CD4-positive, CD25-positive, alpha-beta regulatory T cell (primary cell): ENCODE results near the gene HSPBAP1. TPM values are rescaled to one million over a fixed set of nuclear protein-coding genes. Genes with fewer than 3 reads are reported as not detected.
A peak's percentile ranks its signal among the peaks of the same experiment; 100 is the strongest.

Experiments used
- ATAC-seq, 2 donors: fragments of 150-1000 bp; cut with Tn5 transposase; one replicate each; pipeline ENCODE4 v1.10.0; 2021; ENCODE audit warnings: low read depth in 2 of 2, moderate number of reproducible peaks in 2 of 2, moderate library complexity in 1 of 2
- DNase-seq, 3 donors: peaks; one replicate each; pipeline versions ENCODE4 v3.0.0 to v3.0.0-alpha.2; 2012 to 2022; ENCODE audit warnings: mixed read lengths in 1 of 3
- H3K27ac ChIP-seq: one replicate; pipeline ENCODE4 v1.7.0; 2013; ENCODE audit warnings: mild to moderate bottlenecking, low read length; ENCODE audit not compliant: insufficient read depth, poor library complexity, severe bottlenecking
- H3K27me3 ChIP-seq: one replicate; pipeline ENCODE4 v1.7.0; 2013; ENCODE audit warnings: low read length; ENCODE audit not compliant: control insufficient read depth, insufficient read depth
- H3K36me3 ChIP-seq: one replicate; pipeline ENCODE4 v1.7.0; 2013; ENCODE audit warnings: mild to moderate bottlenecking, low read length, moderate library complexity; ENCODE audit not compliant: control insufficient read depth, insufficient read depth
- H3K4me1 ChIP-seq: 2 replicates; pipeline ENCODE4 v1.7.0; 2013; ENCODE audit warnings: mild to moderate bottlenecking, low read length; ENCODE audit not compliant: insufficient read depth, control insufficient read depth, poor library complexity, severe bottlenecking
- H3K4me3 ChIP-seq: one replicate; pipeline ENCODE4 v1.7.0; 2013; ENCODE audit warnings: low read depth, mild to moderate bottlenecking, low read length, moderate library complexity
- H3K9me3 ChIP-seq, 2 experiments: 1 replicate in 1 of 2; 2 replicates in 1 of 2; pipeline ENCODE4 v1.7.0; 2013; ENCODE audit warnings: low read length in 2 of 2, mild to moderate bottlenecking in 1 of 2, moderate library complexity in 1 of 2; ENCODE audit not compliant: control insufficient read depth in 2 of 2
- H3K27ac Mint-ChIP-seq, 3 donors: one replicate each; pipeline ENCODE4 v1.8.0; 2020 to 2022; ENCODE audit warnings: mild to moderate bottlenecking in 3 of 3, mixed read lengths in 3 of 3, moderate library complexity in 2 of 3
- H3K27me3 Mint-ChIP-seq: one replicate; pipeline ENCODE4 v1.8.0; 2022; ENCODE audit warnings: mild to moderate bottlenecking, mixed read lengths
- H3K36me3 Mint-ChIP-seq: one replicate; pipeline ENCODE4 v1.8.0; 2020; ENCODE audit warnings: mixed read lengths
- H3K4me1 Mint-ChIP-seq, 4 donors: one replicate each; pipeline ENCODE4 v1.8.0; 2020 to 2022; ENCODE audit warnings: mixed read lengths in 4 of 4, mild to moderate bottlenecking in 1 of 4
- H3K4me3 Mint-ChIP-seq, 4 donors: one replicate each; pipeline ENCODE4 v1.8.0; 2020 to 2022; ENCODE audit warnings: mild to moderate bottlenecking in 4 of 4, mixed read lengths in 4 of 4, moderate library complexity in 3 of 4
- H3K9me3 Mint-ChIP-seq, 7 donors: one replicate each; pipeline ENCODE4 v1.8.0; 2020 to 2022; ENCODE audit warnings: mixed read lengths in 7 of 7, mild to moderate bottlenecking in 3 of 7, moderate library complexity in 2 of 7
- polyA plus RNA-seq, 4 donors: library from polyadenylated mRNA; unstranded; fragments of 300-500 nt; fragmentation: Illumina TruSeq; gene quantifications; one replicate each; pipeline ENCODE4 v1.2.3, GENCODE V29; 2021
- total RNA-seq: library from RNA; stranded (reverse); gene quantifications from one replicate; pipeline ENCODE4 v1.2.3, GENCODE V29; 2022

Gene HSPBAP1
- 25.8 TPM for total RNA-seq
- polyA plus RNA-seq = 10 to 100 TPM in 2 of 4 donors, 1 to 10 TPM in 2; 8.7 to 13.6 (median 10.3) TPM

GRCh38 chr3:122793568-122794416 is at the start of gene HSPBAP1:
TSS of gene HSPBAP1 (minus strand) at chr3:122793831. CDS start at chr3:122793680, 151 bp downstream.
- no peaks in the 10 kb centered on the region for H3K36me3 ChIP-seq
- H3K4me1 Mint-ChIP-seq = peaks cover 28 to 38% (median 29%) of the 10 kb centered on the region in 4 donors
- ATAC-seq (peak; percentile 68 to 73), DNase-seq (peak; percentile 87 to 97 (median 88))
- H3K27me3 Mint-ChIP-seq = no peaks in the 10 kb centered on the region
- H3K36me3 Mint-ChIP-seq = peaks cover 5% of the 10 kb centered on the region
- H3K9me3 Mint-ChIP-seq = no peaks in the 10 kb centered on the region
- peak within 1 kb of the TSS; percentile 92 for H3K27ac ChIP-seq
- peak within 1 kb of the TSS; percentile 91 to 98 (median 96) for H3K27ac Mint-ChIP-seq
- H3K4me1 ChIP-seq = peaks cover 57% of the 10 kb centered on the region
- peak within 1 kb of the TSS; percentile 99 for H3K4me3 ChIP-seq
- H3K27me3 ChIP-seq = no peaks in the 10 kb centered on the region
- peak within 1 kb of the TSS in 2 of 4 donors; percentile 96 to 97 for H3K4me3 Mint-ChIP-seq
- no peaks in the 10 kb centered on the region for H3K9me3 ChIP-seq

GRCh38 chr3:122835590-122835989 is 42.0 kb upstream of the HSPBAP1 start:
- Histone ChIP-seq H3K27me3 (no peaks in the 10 kb centered on the region), H3K9me3 (no peaks in the 10 kb centered on the region), H3K36me3 (peaks cover 6% of the 10 kb centered on the region), H3K4me3 (no peak overlapping the region), H3K27ac (no peak overlapping the region), H3K4me1 (no peaks in the 10 kb centered on the region)
- Mint-ChIP-seq H3K36me3 (peaks cover 35% of the 10 kb centered on the region), H3K27me3 (no peaks in the 10 kb centered on the region), H3K27ac (peak overlapping the region in 1 of 3 donors; percentile 21), H3K4me1 (peaks cover 0 to 5% (median 0%) of the 10 kb centered on the region in 4 donors), H3K9me3 (peaks cover 0 to 5% (median 0%) of the 10 kb centered on the region in 7 donors), H3K4me3 (no peak overlapping the region)
- DNase-seq (no peak), ATAC-seq (no peak)

GRCh38 chr3:122828281-122828680 is 34.6 kb upstream of the HSPBAP1 start:
- Histone ChIP-seq H3K4me3 (no peak overlapping the region), H3K27ac (no peak overlapping the region), H3K27me3 (no peaks in the 10 kb centered on the region), H3K36me3 (peaks cover 14% of the 10 kb centered on the region), H3K4me1 (no peaks in the 10 kb centered on the region), H3K9me3 (no peaks in the 10 kb centered on the region)
- ATAC-seq (no peak), DNase-seq (no peak)
- peaks cover 0 to 4% (median 2%) of the 10 kb centered on the region in 4 donors for H3K4me1 Mint-ChIP-seq
- H3K4me3 Mint-ChIP-seq = no peak overlapping the region
- H3K9me3 Mint-ChIP-seq = peaks cover 0 to 2% (median 0%) of the 10 kb centered on the region in 7 donors
- peaks cover 49% of the 10 kb centered on the region for H3K36me3 Mint-ChIP-seq
- no peaks in the 10 kb centered on the region for H3K27me3 Mint-ChIP-seq
- no peak overlapping the region for H3K27ac Mint-ChIP-seq

- H3K27ac ChIP-seq = no peak overlapping the region
- no peaks in the 10 kb centered on the region for H3K4me1 ChIP-seq
- Mint-ChIP-seq H3K27ac (no peak overlapping the region), H3K9me3 (peaks cover 0 to 2% (median 0%) of the 10 kb centered on the region in 7 donors), H3K4me1 (peaks cover 0 to 4% (median 3%) of the 10 kb centered on the region in 4 donors), H3K36me3 (peaks cover 55% of the 10 kb centered on the region), H3K4me3 (no peak overlapping the region), H3K27me3 (no peaks in the 10 kb centered on the region)
- peaks cover 17% of the 10 kb centered on the region for H3K36me3 ChIP-seq
- no peak for DNase-seq
- no peaks in the 10 kb centered on the region for H3K27me3 ChIP-seq
- H3K4me3 ChIP-seq = no peak overlapping the region
- no peaks in the 10 kb centered on the region for H3K9me3 ChIP-seq
- no peak for ATAC-seq
These were observed 32.6 kb upstream of the HSPBAP1 start for GRCh38 chr3:122826278-122826677.

GRCh38 chr3:122825460-122825859 is 31.8 kb upstream of the HSPBAP1 start:
- Mint-ChIP-seq H3K27ac (peak overlapping the region in 1 of 3 donors; percentile 28), H3K27me3 (no peaks in the 10 kb centered on the region), H3K4me3 (no peak overlapping the region), H3K36me3 (peaks cover 52% of the 10 kb centered on the region), H3K4me1 (peaks cover 0 to 8% (median 4%) of the 10 kb centered on the region in 4 donors), H3K9me3 (peaks cover 0 to 2% (median 0%) of the 10 kb centered on the region in 7 donors)
- no peak overlapping the region for H3K4me3 ChIP-seq
- no peaks in the 10 kb centered on the region for H3K4me1 ChIP-seq
- no peaks in the 10 kb centered on the region for H3K9me3 ChIP-seq
- peaks cover 17% of the 10 kb centered on the region for H3K36me3 ChIP-seq
- DNase-seq (no peak), ATAC-seq (no peak)
- H3K27me3 ChIP-seq = no peaks in the 10 kb centered on the region
- no peak overlapping the region for H3K27ac ChIP-seq

- peaks cover 17% of the 10 kb centered on the region for H3K36me3 ChIP-seq
- ATAC-seq = no peak
These were observed 31.1 kb upstream of the HSPBAP1 start for GRCh38 chr3:122824465-122825381.

GRCh38 chr3:122816587-122816986 is 23.0 kb upstream of the HSPBAP1 start:
- H3K27ac Mint-ChIP-seq = no peak overlapping the region
- ATAC-seq (no peak), DNase-seq (no peak)
- H3K27me3 Mint-ChIP-seq = no peaks in the 10 kb centered on the region
- no peak overlapping the region for H3K4me3 ChIP-seq
- no peaks in the 10 kb centered on the region for H3K9me3 ChIP-seq
- H3K4me1 ChIP-seq = no peaks in the 10 kb centered on the region
- H3K9me3 Mint-ChIP-seq = no peaks in the 10 kb centered on the region
- H3K36me3 ChIP-seq = peaks cover 5% of the 10 kb centered on the region
- peaks cover 6 to 12% (median 9%) of the 10 kb centered on the region in 4 donors for H3K4me1 Mint-ChIP-seq
- H3K27me3 ChIP-seq = no peaks in the 10 kb centered on the region
- no peak overlapping the region for H3K4me3 Mint-ChIP-seq
- H3K36me3 Mint-ChIP-seq = peaks cover 33% of the 10 kb centered on the region
- H3K27ac ChIP-seq = no peak overlapping the region

More at GRCh38 chr3:122824465-122825381, 31.1 kb upstream of the HSPBAP1 start:
- H3K4me3 ChIP-seq = no peak overlapping the region
- Mint-ChIP-seq H3K27me3 (no peaks in the 10 kb centered on the region), H3K9me3 (peaks cover 0 to 2% (median 0%) of the 10 kb centered on the region in 7 donors), H3K27ac (no peak overlapping the region), H3K36me3 (peaks cover 50% of the 10 kb centered on the region), H3K4me1 (peaks cover 1 to 8% (median 4%) of the 10 kb centered on the region in 4 donors), H3K4me3 (no peak overlapping the region)
- H3K9me3 ChIP-seq = no peaks in the 10 kb centered on the region
- H3K27me3 ChIP-seq = no peaks in the 10 kb centered on the region
- DNase-seq = no peak
- H3K4me1 ChIP-seq = no peaks in the 10 kb centered on the region
- no peak overlapping the region for H3K27ac ChIP-seq
